DOHH2 (cell line): ENCODE results near the gene TNNI2.

Experiments
- EZH2phosphoT487 ChIP-seq: fragments of 200-600 bp; sonication (generic); IDR thresholded peaks from 2 replicates; pipeline ENCODE4 v1.6.1; 2017; ENCODE audit warnings: borderline replicate concordance, mild to moderate bottlenecking, antibody characterized with exemption, low read length, moderate library complexity, mixed read lengths
- TF ChIP-seq, protein P1 (sequence below): fragments of 200-600 bp; sonication (generic); IDR thresholded peaks from one replicate; pipeline ENCODE4 v1.5.1; 2014; ENCODE audit warnings: antibody characterized with exemption, mild to moderate bottlenecking, low read depth, low read length; ENCODE audit not compliant: poor library complexity, severe bottlenecking

GRCh38 chr11:1864231-1864630 is 25.4 kb downstream of the TNNI2 start:
- TF ChIP-seq EZH2phosphoT487, result no peak
- TF ChIP-seq, protein P1, sequence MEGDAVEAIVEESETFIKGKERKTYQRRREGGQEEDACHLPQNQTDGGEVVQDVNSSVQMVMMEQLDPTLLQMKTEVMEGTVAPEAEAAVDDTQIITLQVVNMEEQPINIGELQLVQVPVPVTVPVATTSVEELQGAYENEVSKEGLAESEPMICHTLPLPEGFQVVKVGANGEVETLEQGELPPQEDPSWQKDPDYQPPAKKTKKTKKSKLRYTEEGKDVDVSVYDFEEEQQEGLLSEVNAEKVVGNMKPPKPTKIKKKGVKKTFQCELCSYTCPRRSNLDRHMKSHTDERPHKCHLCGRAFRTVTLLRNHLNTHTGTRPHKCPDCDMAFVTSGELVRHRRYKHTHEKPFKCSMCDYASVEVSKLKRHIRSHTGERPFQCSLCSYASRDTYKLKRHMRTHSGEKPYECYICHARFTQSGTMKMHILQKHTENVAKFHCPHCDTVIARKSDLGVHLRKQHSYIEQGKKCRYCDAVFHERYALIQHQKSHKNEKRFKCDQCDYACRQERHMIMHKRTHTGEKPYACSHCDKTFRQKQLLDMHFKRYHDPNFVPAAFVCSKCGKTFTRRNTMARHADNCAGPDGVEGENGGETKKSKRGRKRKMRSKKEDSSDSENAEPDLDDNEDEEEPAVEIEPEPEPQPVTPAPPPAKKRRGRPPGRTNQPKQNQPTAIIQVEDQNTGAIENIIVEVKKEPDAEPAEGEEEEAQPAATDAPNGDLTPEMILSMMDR, result no peak
